PC-9 (cell line): ENCODE results near the gene PTDSS2.

Experiments
- CTCF ChIP-seq: fragments of 200-600 bp; sonication (generic); conservative IDR thresholded peaks from 2 replicates; pipeline ENCODE4 v1.6.1; 2017; ENCODE audit warnings: mixed run types, antibody characterized with exemption, mild to moderate bottlenecking, moderate library complexity
- EZH2 ChIP-seq: fragments of 200-600 bp; sonication (generic); IDR thresholded peaks from 2 replicates; pipeline ENCODE4 v1.8.0; 2017; ENCODE audit warnings: antibody characterized with exemption, low read depth

- TF ChIP-seq CTCF, result no peak
- TF ChIP-seq EZH2, result no peak
These were observed 51.7 kb downstream of the PTDSS2 start for GRCh38 chr11:501683-502287.
